Measurements from ENCODE around the gene PLCXD3.

- TF ChIP-seq CTCF (conservative IDR thresholded peaks at IDR 0.05) (no peak), ZFX (IDR thresholded peaks at IDR 0.05) (no peak)
These were observed 110.6 kb downstream of the PLCXD3 start for GRCh38 chr5:41399839-41400238.

All from C4-2B (cell line).